ENCODE measurements around the gene RASA3.

The RASA3 gene

DNA sequence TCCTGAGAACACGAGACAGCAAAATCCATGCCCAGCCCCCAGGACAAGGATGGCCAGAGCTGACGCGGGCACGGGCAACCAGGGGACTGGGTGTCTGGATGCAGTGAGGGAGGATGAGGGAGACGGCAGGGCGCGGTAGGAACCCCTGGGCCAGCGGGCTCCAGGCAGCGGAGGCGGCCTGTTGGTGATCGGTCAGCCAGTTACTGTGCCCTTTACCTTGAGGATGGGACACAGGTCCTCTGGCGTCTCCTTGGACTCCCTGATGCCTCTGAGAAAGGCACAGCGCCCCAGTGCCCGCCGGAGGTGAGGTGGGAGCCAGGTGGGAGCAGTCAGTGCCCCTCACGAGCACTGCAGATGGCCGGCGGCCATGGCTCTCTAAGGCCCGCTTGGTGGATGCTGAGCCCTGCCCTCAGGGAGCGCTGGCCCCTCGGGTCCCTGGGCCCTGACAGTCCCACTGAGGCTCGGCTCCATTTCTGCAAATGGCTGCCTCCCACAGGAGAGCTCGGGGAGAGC lies 189.8 kb downstream of the RASA3 start:
- H3K36me3 ChIP-seq (ENCODE audit: insufficient read depth, insufficient read length, low read length), result no peaks in the 10 kb centered on the region
- no peaks in the 10 kb centered on the region for H3K9me3 ChIP-seq (ENCODE audit: insufficient read depth, low read length)
- no peaks in the 10 kb centered on the region for H3K27me3 ChIP-seq (ENCODE audit: insufficient read depth, insufficient read length)
- no peak overlapping the region for H3K9ac ChIP-seq (ENCODE audit: insufficient read length, low read depth)
- no peak overlapping the region for H3K4me3 ChIP-seq (ENCODE audit: insufficient read length, low read depth)
- no peak for DNase-seq (ENCODE audit: low read depth, low spot score)
- H3K4me1 ChIP-seq (ENCODE audit: insufficient read depth, insufficient read length), result peaks cover 15% of the 10 kb centered on the region
- TF ChIP-seq SUZ12 (IDR thresholded peaks at IDR 0.05; ENCODE audit: extremely low read depth, insufficient read depth, insufficient read length) (no peak), YY1 (IDR thresholded peaks at IDR 0.05; ENCODE audit: insufficient read depth, insufficient read length) (no peak), ZNF274 (IDR thresholded peaks at IDR 0.05; ENCODE audit: low read depth, low read length) (no peak)

DNA sequence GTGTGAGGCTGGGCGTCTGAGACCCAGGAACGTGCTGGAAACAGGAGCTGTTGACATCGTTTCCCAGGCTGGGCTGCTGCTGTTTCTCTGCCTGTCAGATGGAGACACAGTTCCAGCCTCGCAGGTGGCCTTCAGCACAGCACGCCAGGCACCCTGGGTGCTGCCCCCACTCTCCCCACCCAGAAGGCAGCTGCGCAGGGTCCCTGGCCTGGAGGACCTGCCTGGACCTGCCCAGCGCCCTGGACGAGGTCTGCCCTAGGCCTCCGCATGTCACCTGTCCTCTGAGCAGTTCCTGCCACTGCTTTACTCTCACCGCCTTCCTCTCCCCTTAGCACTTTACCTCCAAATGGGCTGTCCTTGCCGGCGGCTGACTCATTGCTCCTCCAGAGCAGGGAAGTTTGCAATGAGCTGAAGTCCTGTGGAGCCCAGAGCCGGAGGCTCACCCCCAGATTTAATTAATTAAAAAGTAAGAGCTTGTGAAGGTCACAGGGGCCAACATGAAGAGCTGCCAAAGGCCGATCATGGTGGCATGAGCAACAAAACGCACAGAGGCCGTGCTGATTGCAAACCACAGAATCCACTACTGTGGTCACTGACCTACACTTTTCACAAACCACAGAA lies 190.7 kb downstream of the RASA3 start:
- no peak overlapping the region for H3K4me3 ChIP-seq (ENCODE audit: insufficient read length, low read depth)
- H3K36me3 ChIP-seq (ENCODE audit: insufficient read depth, insufficient read length, low read length), result no peaks in the 10 kb centered on the region
- H3K27me3 ChIP-seq (ENCODE audit: insufficient read depth, insufficient read length), result no peaks in the 10 kb centered on the region
- H3K9ac ChIP-seq (ENCODE audit: insufficient read length, low read depth), result no peak overlapping the region
- peaks cover 15% of the 10 kb centered on the region for H3K4me1 ChIP-seq (ENCODE audit: insufficient read depth, insufficient read length)
- DNase-seq (ENCODE audit: low read depth, low spot score), result no peak
- H3K9me3 ChIP-seq (ENCODE audit: insufficient read depth, low read length), result no peaks in the 10 kb centered on the region
- TF ChIP-seq SUZ12 (IDR thresholded peaks at IDR 0.05; ENCODE audit: extremely low read depth, insufficient read depth, insufficient read length) (no peak), YY1 (IDR thresholded peaks at IDR 0.05; ENCODE audit: insufficient read depth, insufficient read length) (no peak), ZNF274 (IDR thresholded peaks at IDR 0.05; ENCODE audit: low read depth, low read length) (no peak)

DNA sequence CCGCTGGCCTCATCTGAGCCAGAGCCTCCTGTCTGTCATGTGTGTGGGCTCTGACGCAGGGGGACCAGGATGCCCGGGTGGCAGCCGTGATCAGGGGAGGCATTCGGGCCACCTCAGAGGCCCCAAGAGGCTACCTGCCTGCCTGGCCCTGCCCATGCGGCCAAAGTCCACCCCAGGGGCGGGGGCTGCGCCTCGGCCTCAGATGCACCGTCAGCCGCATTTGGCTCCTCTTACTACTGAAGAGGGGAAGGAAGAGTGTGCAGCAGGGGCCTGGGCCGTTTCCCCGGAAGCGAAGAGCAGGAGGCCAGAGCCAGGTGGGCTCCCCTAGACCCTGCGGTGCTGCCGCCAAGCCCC lies 192.5 kb downstream of the RASA3 start:
- H3K9me3 ChIP-seq (ENCODE audit: insufficient read depth, low read length), result no peaks in the 10 kb centered on the region
- H3K36me3 ChIP-seq (ENCODE audit: insufficient read depth, insufficient read length, low read length), result no peaks in the 10 kb centered on the region
- TF ChIP-seq SUZ12 (IDR thresholded peaks at IDR 0.05; ENCODE audit: extremely low read depth, insufficient read depth, insufficient read length) (no peak), ZNF274 (IDR thresholded peaks at IDR 0.05; ENCODE audit: low read depth, low read length) (no peak), YY1 (IDR thresholded peaks at IDR 0.05; ENCODE audit: insufficient read depth, insufficient read length) (no peak)

DNA sequence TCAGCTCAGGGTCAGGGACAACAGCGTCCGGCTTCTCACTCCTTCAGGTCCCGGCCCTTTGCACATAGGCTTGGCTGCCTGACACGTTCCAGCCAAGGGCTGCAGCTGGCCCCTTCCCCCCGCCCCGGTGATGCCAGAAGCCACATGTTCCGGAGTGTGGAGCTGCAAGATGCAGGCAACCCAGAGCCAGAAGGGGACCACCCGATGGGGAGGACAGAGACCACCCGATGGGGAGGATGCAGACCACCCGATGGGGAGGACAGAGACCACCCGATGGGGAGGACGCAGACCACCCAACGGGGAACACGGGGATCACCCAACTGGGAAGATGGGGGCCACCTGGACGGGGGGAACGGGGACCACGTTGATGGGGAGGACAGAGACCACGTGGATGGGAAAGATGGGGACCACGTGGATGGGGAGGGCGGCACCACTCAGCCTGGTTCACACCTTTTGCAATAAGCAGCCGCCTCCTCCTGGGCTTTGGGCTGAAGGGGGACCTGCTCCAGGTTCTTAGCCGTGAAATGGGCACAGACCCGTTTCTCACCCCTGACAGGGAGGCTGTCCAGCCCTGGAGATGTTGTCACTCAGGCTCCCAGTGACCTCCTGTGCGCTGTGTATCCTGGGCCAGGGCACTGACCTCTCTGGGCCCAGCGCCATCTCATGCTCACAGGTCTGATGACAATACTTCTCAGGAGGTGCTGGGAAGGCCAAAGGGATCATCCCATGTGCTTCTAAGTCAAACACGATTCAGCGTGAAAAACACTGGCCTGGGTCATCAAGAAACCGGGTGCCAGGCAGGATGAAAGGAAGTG lies 193.1 kb downstream of the RASA3 start:
- Histone ChIP-seq H3K36me3 (ENCODE audit: insufficient read depth, insufficient read length, low read length) (no peaks in the 10 kb centered on the region), H3K9me3 (ENCODE audit: insufficient read depth, low read length) (no peaks in the 10 kb centered on the region), H3K27me3 (ENCODE audit: insufficient read depth, insufficient read length) (no peaks in the 10 kb centered on the region), H3K9ac (ENCODE audit: insufficient read length, low read depth) (peak overlapping the region; percentile 25), H3K4me1 (ENCODE audit: insufficient read depth, insufficient read length) (peaks cover 28% of the 10 kb centered on the region), H3K4me3 (ENCODE audit: insufficient read length, low read depth) (no peak overlapping the region)
- TF ChIP-seq SUZ12 (IDR thresholded peaks at IDR 0.05; ENCODE audit: extremely low read depth, insufficient read depth, insufficient read length) (no peak), ZNF274 (IDR thresholded peaks at IDR 0.05; ENCODE audit: low read depth, low read length) (no peak), YY1 (IDR thresholded peaks at IDR 0.05; ENCODE audit: insufficient read depth, insufficient read length) (no peak)
- DNase-seq (ENCODE audit: low read depth, low spot score), result no peak

More for the DNA sequence above, 192.5 kb downstream of the RASA3 start:
- DNase-seq (ENCODE audit: low read depth, low spot score), result no peak
- Histone ChIP-seq H3K27me3 (ENCODE audit: insufficient read depth, insufficient read length) (no peaks in the 10 kb centered on the region), H3K9ac (ENCODE audit: insufficient read length, low read depth) (no peak overlapping the region), H3K4me1 (ENCODE audit: insufficient read depth, insufficient read length) (peaks cover 22% of the 10 kb centered on the region), H3K4me3 (ENCODE audit: insufficient read length, low read depth) (no peak overlapping the region)

DNA sequence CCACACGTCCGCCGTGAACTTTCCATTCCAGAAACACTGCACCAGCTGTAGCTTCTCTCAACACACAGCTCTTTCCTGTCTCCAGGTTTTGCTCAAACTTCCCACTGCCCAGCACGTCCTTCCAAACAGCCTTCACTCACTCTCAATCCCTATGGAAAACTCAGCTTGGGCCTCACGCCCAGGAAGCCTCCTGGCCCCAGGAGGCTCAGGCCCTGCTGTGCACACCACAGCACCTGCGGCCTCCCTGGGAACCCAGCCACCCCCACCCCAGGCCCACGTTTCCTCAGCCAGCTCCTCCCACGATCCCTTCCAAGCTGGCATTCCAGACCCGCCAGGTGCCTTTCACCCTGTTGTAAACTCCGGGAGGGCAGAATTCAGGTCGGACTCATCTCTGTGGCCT lies 193.7 kb downstream of the RASA3 start:
- no peak for DNase-seq (ENCODE audit: low read depth, low spot score)
- H3K4me1 ChIP-seq (ENCODE audit: insufficient read depth, insufficient read length), result peaks cover 31% of the 10 kb centered on the region
- H3K27me3 ChIP-seq (ENCODE audit: insufficient read depth, insufficient read length), result no peaks in the 10 kb centered on the region
- H3K4me3 ChIP-seq (ENCODE audit: insufficient read length, low read depth), result no peak overlapping the region
- no peaks in the 10 kb centered on the region for H3K36me3 ChIP-seq (ENCODE audit: insufficient read depth, insufficient read length, low read length)
- H3K9me3 ChIP-seq (ENCODE audit: insufficient read depth, low read length), result no peaks in the 10 kb centered on the region
- TF ChIP-seq SUZ12 (IDR thresholded peaks at IDR 0.05; ENCODE audit: extremely low read depth, insufficient read depth, insufficient read length), result no peak
- TF ChIP-seq YY1 (IDR thresholded peaks at IDR 0.05; ENCODE audit: insufficient read depth, insufficient read length), result no peak
- TF ChIP-seq ZNF274 (IDR thresholded peaks at IDR 0.05; ENCODE audit: low read depth, low read length), result no peak
- no peak overlapping the region for H3K9ac ChIP-seq (ENCODE audit: insufficient read length, low read depth)

DNA sequence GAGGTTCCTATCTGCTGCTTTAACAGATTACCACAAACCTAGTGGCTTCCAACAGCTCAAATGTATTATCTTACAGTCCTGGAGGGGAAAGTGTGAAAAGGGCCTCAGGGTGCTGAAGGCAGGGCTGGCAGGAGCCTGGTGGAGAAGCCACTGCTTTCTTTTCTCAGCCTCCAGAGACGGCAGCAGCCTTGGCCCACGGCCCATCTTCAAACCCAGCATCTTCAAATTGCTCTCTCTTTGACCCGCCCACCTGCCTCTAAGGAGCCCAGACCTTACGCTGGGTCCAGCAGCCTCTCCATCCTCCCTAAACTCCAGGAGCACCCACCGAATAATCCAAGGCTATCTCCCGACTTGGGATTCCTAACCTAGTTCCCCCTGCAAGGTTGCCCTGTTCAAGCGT lies 194.2 kb downstream of the RASA3 start:
- Histone ChIP-seq H3K9me3 (ENCODE audit: insufficient read depth, low read length) (no peaks in the 10 kb centered on the region), H3K27me3 (ENCODE audit: insufficient read depth, insufficient read length) (no peaks in the 10 kb centered on the region), H3K9ac (ENCODE audit: insufficient read length, low read depth) (no peak overlapping the region), H3K4me3 (ENCODE audit: insufficient read length, low read depth) (no peak overlapping the region), H3K36me3 (ENCODE audit: insufficient read depth, insufficient read length, low read length) (no peaks in the 10 kb centered on the region), H3K4me1 (ENCODE audit: insufficient read depth, insufficient read length) (peaks cover 31% of the 10 kb centered on the region)
- DNase-seq (ENCODE audit: low read depth, low spot score), result no peak
- TF ChIP-seq YY1 (IDR thresholded peaks at IDR 0.05; ENCODE audit: insufficient read depth, insufficient read length), result no peak
- TF ChIP-seq SUZ12 (IDR thresholded peaks at IDR 0.05; ENCODE audit: extremely low read depth, insufficient read depth, insufficient read length), result no peak
- no peak for TF ChIP-seq ZNF274 (IDR thresholded peaks at IDR 0.05; ENCODE audit: low read depth, low read length)

DNA sequence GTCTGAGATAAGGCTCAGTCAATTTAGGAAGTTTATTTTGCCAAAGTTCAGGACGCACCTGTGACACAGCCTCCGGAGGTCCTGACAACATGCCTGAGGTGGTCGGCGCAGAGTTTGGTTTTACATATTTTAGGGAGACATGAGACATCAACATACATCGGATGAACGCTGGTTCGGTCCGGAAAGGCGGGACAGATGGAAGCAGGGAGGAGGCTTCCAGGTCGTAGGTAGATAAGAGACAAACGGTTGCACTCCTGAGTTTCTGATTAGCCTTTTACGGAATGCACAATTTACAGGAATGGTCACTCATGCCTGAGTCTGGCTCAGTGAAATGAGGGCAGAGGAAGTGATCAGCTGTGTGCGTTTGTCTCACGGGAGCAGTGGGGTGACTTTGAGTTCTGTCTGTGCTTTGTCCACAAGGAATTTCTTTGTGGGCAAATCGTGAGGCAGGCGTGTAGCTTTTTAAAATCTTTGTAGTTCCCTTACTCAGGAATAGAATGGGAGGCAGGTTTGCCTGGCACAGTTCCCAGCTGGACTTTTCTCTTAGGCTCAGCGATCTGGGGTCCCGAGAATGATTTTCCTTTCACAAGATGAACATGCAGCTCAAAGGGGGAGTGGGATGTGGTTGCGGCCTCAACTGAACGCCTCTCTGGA lies 194.8 kb downstream of the RASA3 start:
- no peak for TF ChIP-seq YY1 (IDR thresholded peaks at IDR 0.05; ENCODE audit: insufficient read depth, insufficient read length)
- TF ChIP-seq ZNF274 (IDR thresholded peaks at IDR 0.05; ENCODE audit: low read depth, low read length), result no peak
- no peak for TF ChIP-seq SUZ12 (IDR thresholded peaks at IDR 0.05; ENCODE audit: extremely low read depth, insufficient read depth, insufficient read length)
- no peak for DNase-seq (ENCODE audit: low read depth, low spot score)
- no peaks in the 10 kb centered on the region for H3K27me3 ChIP-seq (ENCODE audit: insufficient read depth, insufficient read length)
- no peaks in the 10 kb centered on the region for H3K9me3 ChIP-seq (ENCODE audit: insufficient read depth, low read length)
- H3K36me3 ChIP-seq (ENCODE audit: insufficient read depth, insufficient read length, low read length), result no peaks in the 10 kb centered on the region
- H3K4me3 ChIP-seq (ENCODE audit: insufficient read length, low read depth), result no peak overlapping the region
- no peak overlapping the region for H3K9ac ChIP-seq (ENCODE audit: insufficient read length, low read depth)
- H3K4me1 ChIP-seq (ENCODE audit: insufficient read depth, insufficient read length), result peaks cover 30% of the 10 kb centered on the region

Data from NT2/D1 (cell line).